Cardiac muscle cell (in vitro differentiated cells and primary cell): Measurements from ENCODE around the gene TRIM15. TPM values are rescaled to one million over a fixed set of nuclear protein-coding genes. Genes with fewer than 3 reads are reported as not detected.
"Not testable (repeated sequence)": the region's sequence is repeated elsewhere in the genome, so short reads cannot be mapped to it uniquely, and the experiment has no call there.

ENCODE experiments used
- DNase-seq, 2 donors: peaks; one replicate each; pipeline versions ENCODE4 v3.0.0 to v3.0.0-alpha.2; 2010 to 2017; ENCODE audit warnings: low read depth in 1 of 2, low spot score in 1 of 2
- H3K27ac ChIP-seq: fragments of 200-600 bp; sonication (generic); 2 replicates; pipeline ENCODE4 v1.5.1; 2016
- H3K27me3 ChIP-seq: fragments of 200-600 bp; sonication (generic); 2 replicates; pipeline ENCODE4 v1.6.0; 2016; ENCODE audit warnings: control low read depth
- H3K36me3 ChIP-seq: fragments of 200-600 bp; sonication (generic); 2 replicates; pipeline ENCODE4 v1.5.1; 2016; ENCODE audit warnings: control low read depth
- H3K4me1 ChIP-seq: fragments of 200-600 bp; sonication (generic); 2 replicates; pipeline ENCODE4 v1.8.1; 2017; ENCODE audit warnings: low read depth, mild to moderate bottlenecking, mixed run types
- H3K4me3 ChIP-seq: fragments of 200-600 bp; sonication (generic); 2 replicates; pipeline ENCODE4 v1.5.1; 2016; ENCODE audit warnings: mild to moderate bottlenecking
- H3K9me3 ChIP-seq: fragments of 200-600 bp; sonication (generic); 2 replicates; pipeline ENCODE4 v1.5.1; 2017; ENCODE audit warnings: low read depth, mild to moderate bottlenecking, control low read depth
- polyA plus RNA-seq: library from polyadenylated mRNA; unstranded; fragments of >200 nt; fragmentation: Nextera tagmentation; extraction: Ambion mirVana; gene quantifications from 2 replicates; pipeline ENCODE4 v1.2.1, GENCODE V29; 2016
- total RNA-seq: library from RNA; depleted of rRNA; stranded (reverse); fragments of >200 nt; gene quantifications from 2 replicates; pipeline ENCODE4 v1.2.3, GENCODE V29; 2016
- TF ChIP-seq, protein P1 (sequence below): IDR thresholded peaks from 2 replicates; pipeline ENCODE4 v1.5.1; 2012; ENCODE audit warnings: low read depth, mild to moderate bottlenecking, low read length

TRIM15 gene
- total and polyA plus RNA-seq, 2 experiments from 2014 or later: not detected

DNA sequence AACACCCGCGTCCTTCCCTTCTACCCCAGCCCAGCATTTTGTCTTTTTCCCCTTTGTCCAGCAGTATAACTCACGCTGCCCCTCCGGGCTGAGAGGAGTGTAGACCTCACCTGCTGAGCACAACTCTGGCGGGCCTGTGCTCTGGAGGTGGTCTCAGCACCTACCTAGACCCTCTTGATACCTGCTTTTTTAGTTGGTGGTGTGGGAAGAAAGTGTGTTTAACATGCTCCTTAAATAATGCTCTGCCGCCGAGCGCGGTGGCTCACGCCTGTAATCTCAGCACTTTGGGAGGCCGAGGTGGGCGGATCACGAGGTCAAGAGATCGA lies 51.3 kb downstream of the TRIM15 start:
- TF ChIP-seq, protein P1, sequence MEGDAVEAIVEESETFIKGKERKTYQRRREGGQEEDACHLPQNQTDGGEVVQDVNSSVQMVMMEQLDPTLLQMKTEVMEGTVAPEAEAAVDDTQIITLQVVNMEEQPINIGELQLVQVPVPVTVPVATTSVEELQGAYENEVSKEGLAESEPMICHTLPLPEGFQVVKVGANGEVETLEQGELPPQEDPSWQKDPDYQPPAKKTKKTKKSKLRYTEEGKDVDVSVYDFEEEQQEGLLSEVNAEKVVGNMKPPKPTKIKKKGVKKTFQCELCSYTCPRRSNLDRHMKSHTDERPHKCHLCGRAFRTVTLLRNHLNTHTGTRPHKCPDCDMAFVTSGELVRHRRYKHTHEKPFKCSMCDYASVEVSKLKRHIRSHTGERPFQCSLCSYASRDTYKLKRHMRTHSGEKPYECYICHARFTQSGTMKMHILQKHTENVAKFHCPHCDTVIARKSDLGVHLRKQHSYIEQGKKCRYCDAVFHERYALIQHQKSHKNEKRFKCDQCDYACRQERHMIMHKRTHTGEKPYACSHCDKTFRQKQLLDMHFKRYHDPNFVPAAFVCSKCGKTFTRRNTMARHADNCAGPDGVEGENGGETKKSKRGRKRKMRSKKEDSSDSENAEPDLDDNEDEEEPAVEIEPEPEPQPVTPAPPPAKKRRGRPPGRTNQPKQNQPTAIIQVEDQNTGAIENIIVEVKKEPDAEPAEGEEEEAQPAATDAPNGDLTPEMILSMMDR: no peak
- H3K36me3 ChIP-seq: no peaks in the 10 kb centered on the region
- DNase-seq: no peak
- no peaks in the 10 kb centered on the region for H3K4me1 ChIP-seq
- H3K27ac ChIP-seq: peak overlapping the region; percentile 61
- no peaks in the 10 kb centered on the region for H3K27me3 ChIP-seq
- no peaks in the 10 kb centered on the region for H3K9me3 ChIP-seq
- H3K4me3 ChIP-seq: peak overlapping the region; percentile 67

- H3K9me3 ChIP-seq: no peaks in the 10 kb centered on the region
Measured at GRCh38 chr6:30216096-30216495, 52.8 kb downstream of the TRIM15 start.

DNA sequence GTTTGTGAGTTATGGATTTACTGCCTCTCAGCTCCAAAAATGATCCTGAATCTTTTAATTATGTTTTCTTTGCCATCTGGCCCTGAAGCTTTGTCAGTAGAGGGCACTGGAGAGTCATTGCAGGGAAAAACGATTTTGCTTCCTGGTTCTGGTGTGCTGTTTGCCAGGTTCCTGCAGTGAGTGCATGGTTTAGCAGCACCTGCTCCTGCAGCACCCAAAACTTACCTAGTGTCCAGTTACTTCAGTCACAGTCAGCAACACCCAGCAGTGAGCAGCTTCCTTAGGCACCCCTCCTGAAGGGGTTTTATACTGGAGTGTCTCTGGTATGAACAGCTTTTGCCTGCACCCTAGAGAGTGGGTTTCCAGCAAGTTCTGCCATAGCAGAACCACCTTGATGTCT lies 55.9 kb downstream of the TRIM15 start:
- Histone ChIP-seq H3K9me3 (no peaks in the 10 kb centered on the region), H3K36me3 (no peaks in the 10 kb centered on the region), H3K27me3 (no peaks in the 10 kb centered on the region), H3K4me1 (no peaks in the 10 kb centered on the region), H3K27ac (no peak overlapping the region), H3K4me3 (no peak overlapping the region)
- DNase-seq: peak; percentile 52 to 61
- TF ChIP-seq, protein P1: peak; percentile 94

More at GRCh38 chr6:30216096-30216495, 52.8 kb downstream of the TRIM15 start:
- H3K27ac ChIP-seq: no peak overlapping the region
- DNase-seq: no peak
- H3K4me3 ChIP-seq: no peak overlapping the region
- no peaks in the 10 kb centered on the region for H3K27me3 ChIP-seq
- H3K4me1 ChIP-seq: no peaks in the 10 kb centered on the region
- TF ChIP-seq, protein P1: no peak
- no peaks in the 10 kb centered on the region for H3K36me3 ChIP-seq

- not testable (repeated sequence) for H3K4me1 ChIP-seq, H3K4me3 ChIP-seq, H3K27me3 ChIP-seq, H3K9me3 ChIP-seq, H3K27ac ChIP-seq, DNase-seq, H3K36me3 ChIP-seq
Measured at GRCh38 chr6:30221395-30221794, 58.0 kb downstream of the TRIM15 start.

DNA sequence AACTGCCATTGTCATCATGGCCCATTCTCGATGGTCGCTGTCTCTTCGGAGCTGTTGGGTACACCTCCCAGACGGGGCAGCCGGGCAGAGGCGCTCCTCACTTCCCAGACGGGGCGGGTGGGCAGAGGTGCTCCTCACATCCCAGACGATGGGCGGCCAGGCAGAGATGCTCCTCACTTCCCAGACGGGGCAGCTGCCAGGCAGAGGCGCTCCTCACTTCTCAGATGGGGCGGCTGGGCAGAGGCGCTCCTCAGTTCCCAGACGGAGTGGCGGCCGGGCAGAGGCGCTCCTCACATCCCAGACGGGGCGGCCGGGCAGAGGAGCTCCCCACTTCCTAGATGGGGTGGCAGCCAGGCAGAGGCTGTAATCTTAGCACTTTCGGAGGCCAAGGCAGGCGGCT lies 58.6 kb downstream of the TRIM15 start:
- H3K9me3 ChIP-seq, DNase-seq, H3K4me1 ChIP-seq: not testable (repeated sequence)

More for the DNA sequence above, 58.6 kb downstream of the TRIM15 start:
- not testable (repeated sequence) for H3K27ac ChIP-seq, H3K36me3 ChIP-seq, H3K27me3 ChIP-seq, H3K4me3 ChIP-seq

Other genes starting within 250 kb of the TRIM15 start
- gene HLA-A, start 221.0 kb upstream of the TRIM15 start, total RNA-seq: 164 and 177 TPM in 2 replicates
- 119 TPM in 2 replicates for gene HLA-A, start 221.0 kb upstream of the TRIM15 start, polyA plus RNA-seq
- gene POLR1H, start 102.3 kb upstream of the TRIM15 start, total RNA-seq: 22.0 and 22.4 TPM in 2 replicates
- gene POLR1H, start 102.3 kb upstream of the TRIM15 start, polyA plus RNA-seq: 26.8 and 55.1 TPM in 2 replicates
- gene PPP1R11, start 96.3 kb upstream of the TRIM15 start, total RNA-seq: 30.0 and 38.3 TPM in 2 replicates
- gene PPP1R11, start 96.3 kb upstream of the TRIM15 start, polyA plus RNA-seq: 47.7 and 63.7 TPM in 2 replicates
- not detected in 2 replicates for gene RNF39, start 87.8 kb upstream of the TRIM15 start, total RNA-seq
- 0.46 and 0.90 TPM in 2 replicates for gene RNF39, start 87.8 kb upstream of the TRIM15 start, polyA plus RNA-seq
- not detected in 2 replicates for gene TRIM31, start 50.5 kb upstream of the TRIM15 start, total RNA-seq
- not detected in 2 replicates for gene TRIM31, start 50.5 kb upstream of the TRIM15 start, polyA plus RNA-seq
- not detected in 2 replicates for gene TRIM40, start 27.4 kb upstream of the TRIM15 start, total RNA-seq
- not detected in 2 replicates for gene TRIM40, start 27.4 kb upstream of the TRIM15 start, polyA plus RNA-seq
- not detected in 2 replicates for gene TRIM10, start 2.3 kb upstream of the TRIM15 start, total RNA-seq
- gene TRIM10, start 2.3 kb upstream of the TRIM15 start, polyA plus RNA-seq: not detected in 2 replicates
- 17.2 and 24.4 TPM in 2 replicates for gene TRIM26, start 49.9 kb downstream of the TRIM15 start, total RNA-seq
- 18.0 and 18.8 TPM in 2 replicates for gene TRIM26, start 49.9 kb downstream of the TRIM15 start, polyA plus RNA-seq
- gene TRIM39, start 163.4 kb downstream of the TRIM15 start, total RNA-seq: 13.9 and 16.1 TPM in 2 replicates
- 15.4 and 19.4 TPM in 2 replicates for gene TRIM39, start 163.4 kb downstream of the TRIM15 start, polyA plus RNA-seq
- 47.4 and 84.5 TPM in 2 replicates for gene RPP21, start 181.6 kb downstream of the TRIM15 start, total RNA-seq
- 62.6 and 65.5 TPM in 2 replicates for gene RPP21, start 181.6 kb downstream of the TRIM15 start, polyA plus RNA-seq